OCI-LY3 (cell line): ENCODE measurements around the gene SFXN5.

Experiments used
- H2AFZ ChIP-seq: fragments of 200-600, 300-600 bp; shearing (Covaris generic); 2 replicates; pipeline ENCODE4 v1.6.0; 2014; ENCODE audit warnings: antibody characterized with exemption, low read depth, low read length
- H3K27ac ChIP-seq: fragments of 200-600, 300-600 bp; sonication (generic); 2 replicates; pipeline ENCODE4 v1.5.1; 2014; ENCODE audit warnings: mild to moderate bottlenecking, low read length, moderate library complexity, mixed read lengths
- H3K27me3 ChIP-seq: fragments of 200-600, 300-600 bp; sonication (generic); 2 replicates; pipeline ENCODE4 v1.6.1; 2014; ENCODE audit warnings: low read depth, low read length, mixed read lengths
- H3K36me3 ChIP-seq: fragments of 200-600, 300-600 bp; sonication (generic); replicated peaks from 2 replicates; pipeline ENCODE3; 2014; ENCODE audit warnings: low read depth, low read length, mixed read lengths
- H3K4me1 ChIP-seq: fragments of 300-600, 200-600 bp; sonication (generic); 2 replicates; pipeline ENCODE4 v1.6.1; 2014; ENCODE audit warnings: low read length, mixed read lengths
- H3K4me2 ChIP-seq: fragments of 200-600, 300-600 bp; sonication (generic); 2 replicates; pipeline ENCODE4 v1.6.1; 2014; ENCODE audit warnings: low read length, mixed read lengths
- H3K4me3 ChIP-seq: fragments of 300-600, 200-600 bp; sonication (generic); 2 replicates; pipeline ENCODE4 v1.5.1; 2014; ENCODE audit warnings: antibody characterized with exemption, mild to moderate bottlenecking, low read length, moderate library complexity
- H3K79me2 ChIP-seq: fragments of 300-600, 200-600 bp; shearing (Covaris generic); 2 replicates; pipeline ENCODE4 v1.6.1; 2014; ENCODE audit warnings: mild to moderate bottlenecking, low read length, mixed read lengths
- H3K9ac ChIP-seq: fragments of 300-600, 200-600 bp; shearing (Covaris generic); 2 replicates; pipeline ENCODE4 v1.6.0; 2014; ENCODE audit warnings: mild to moderate bottlenecking, low read length, moderate library complexity
- H3K9me3 ChIP-seq: fragments of 200-600, 300-600 bp; shearing (Covaris generic); 2 replicates; pipeline ENCODE4 v1.6.1; 2014; ENCODE audit warnings: low read length, mixed read lengths; ENCODE audit not compliant: insufficient read depth
- H4K20me1 ChIP-seq: fragments of 200-600, 300-600 bp; sonication (generic); 2 replicates; pipeline ENCODE4 v1.6.1; 2016; ENCODE audit warnings: low read length, mixed read lengths; ENCODE audit not compliant: insufficient read depth
- EZH2phosphoT487 ChIP-seq: fragments of 200-600 bp; shearing (Covaris generic); IDR thresholded peaks from 2 replicates; pipeline ENCODE4 v1.6.1; 2018; ENCODE audit warnings: antibody characterized with exemption, mixed run types, low read depth
- TF ChIP-seq, protein P1 (sequence below): fragments of 200-600, 300-600 bp; sonication (generic); IDR thresholded peaks from 2 replicates; pipeline ENCODE4 v1.5.1; 2014; ENCODE audit warnings: antibody characterized with exemption, low read length, low read depth

The SFXN5 gene

GRCh38 chr2:72958542-72959385, 112.7 kb downstream of the SFXN5 start:
- H3K27me3 ChIP-seq: no peaks in the 10 kb centered on the region
- peaks cover 16% of the 10 kb centered on the region for H3K4me1 ChIP-seq
- H4K20me1 ChIP-seq: no peaks in the 10 kb centered on the region
- no peaks in the 10 kb centered on the region for H3K9me3 ChIP-seq
- TF ChIP-seq, protein P1, sequence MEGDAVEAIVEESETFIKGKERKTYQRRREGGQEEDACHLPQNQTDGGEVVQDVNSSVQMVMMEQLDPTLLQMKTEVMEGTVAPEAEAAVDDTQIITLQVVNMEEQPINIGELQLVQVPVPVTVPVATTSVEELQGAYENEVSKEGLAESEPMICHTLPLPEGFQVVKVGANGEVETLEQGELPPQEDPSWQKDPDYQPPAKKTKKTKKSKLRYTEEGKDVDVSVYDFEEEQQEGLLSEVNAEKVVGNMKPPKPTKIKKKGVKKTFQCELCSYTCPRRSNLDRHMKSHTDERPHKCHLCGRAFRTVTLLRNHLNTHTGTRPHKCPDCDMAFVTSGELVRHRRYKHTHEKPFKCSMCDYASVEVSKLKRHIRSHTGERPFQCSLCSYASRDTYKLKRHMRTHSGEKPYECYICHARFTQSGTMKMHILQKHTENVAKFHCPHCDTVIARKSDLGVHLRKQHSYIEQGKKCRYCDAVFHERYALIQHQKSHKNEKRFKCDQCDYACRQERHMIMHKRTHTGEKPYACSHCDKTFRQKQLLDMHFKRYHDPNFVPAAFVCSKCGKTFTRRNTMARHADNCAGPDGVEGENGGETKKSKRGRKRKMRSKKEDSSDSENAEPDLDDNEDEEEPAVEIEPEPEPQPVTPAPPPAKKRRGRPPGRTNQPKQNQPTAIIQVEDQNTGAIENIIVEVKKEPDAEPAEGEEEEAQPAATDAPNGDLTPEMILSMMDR: no peak
- no peak for TF ChIP-seq EZH2phosphoT487
- no peak overlapping the region for H3K4me3 ChIP-seq
- H2AFZ ChIP-seq: no peak overlapping the region
- no peaks in the 10 kb centered on the region for H3K36me3 ChIP-seq
- H3K9ac ChIP-seq: no peak overlapping the region
- no peaks in the 10 kb centered on the region for H3K79me2 ChIP-seq
- H3K4me2 ChIP-seq: no peak overlapping the region
- H3K27ac ChIP-seq: no peak overlapping the region

DNA sequence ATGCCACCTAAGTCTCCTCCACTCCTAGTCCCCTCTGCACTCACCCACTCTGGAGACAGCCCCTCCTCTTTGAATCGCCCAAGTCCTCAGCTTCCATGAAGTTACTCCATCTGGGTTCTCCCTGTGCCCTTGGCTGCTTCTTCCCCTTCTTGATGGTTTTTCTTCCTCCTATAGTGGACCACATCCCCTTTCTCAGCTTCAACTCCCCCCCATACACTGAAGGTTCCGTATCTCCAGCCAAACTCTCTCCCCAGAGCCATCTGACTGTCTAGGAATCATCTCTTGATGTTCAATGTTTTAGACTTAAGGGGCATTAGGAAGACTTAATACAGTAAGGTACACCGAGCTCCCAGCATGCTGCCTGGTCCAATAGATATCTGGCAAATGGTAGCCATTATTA, 114.6 kb downstream of the SFXN5 start:
- H3K4me3 ChIP-seq: no peak overlapping the region
- no peak overlapping the region for H3K27ac ChIP-seq
- H3K9ac ChIP-seq: no peak overlapping the region
- H4K20me1 ChIP-seq: no peaks in the 10 kb centered on the region
- H3K4me2 ChIP-seq: no peak overlapping the region
- H3K4me1 ChIP-seq: peaks cover 18% of the 10 kb centered on the region
- TF ChIP-seq, protein P1: no peak
- TF ChIP-seq EZH2phosphoT487: no peak
- H3K27me3 ChIP-seq: no peaks in the 10 kb centered on the region
- no peaks in the 10 kb centered on the region for H3K79me2 ChIP-seq
- no peaks in the 10 kb centered on the region for H3K9me3 ChIP-seq
- no peak overlapping the region for H2AFZ ChIP-seq
- no peaks in the 10 kb centered on the region for H3K36me3 ChIP-seq

- no peak overlapping the region for H2AFZ ChIP-seq
- TF ChIP-seq EZH2phosphoT487: no peak
- TF ChIP-seq, protein P1: no peak
- peaks cover 18% of the 10 kb centered on the region for H3K4me1 ChIP-seq
- H3K4me2 ChIP-seq: no peak overlapping the region
- H3K4me3 ChIP-seq: no peak overlapping the region
- no peaks in the 10 kb centered on the region for H3K9me3 ChIP-seq
- H3K27me3 ChIP-seq: no peaks in the 10 kb centered on the region
- H3K27ac ChIP-seq: no peak overlapping the region
- H3K36me3 ChIP-seq: no peaks in the 10 kb centered on the region
- no peak overlapping the region for H3K9ac ChIP-seq
- no peaks in the 10 kb centered on the region for H3K79me2 ChIP-seq
- no peaks in the 10 kb centered on the region for H4K20me1 ChIP-seq
These were observed 115.5 kb downstream of the SFXN5 start for GRCh38 chr2:72956050-72956395.

DNA sequence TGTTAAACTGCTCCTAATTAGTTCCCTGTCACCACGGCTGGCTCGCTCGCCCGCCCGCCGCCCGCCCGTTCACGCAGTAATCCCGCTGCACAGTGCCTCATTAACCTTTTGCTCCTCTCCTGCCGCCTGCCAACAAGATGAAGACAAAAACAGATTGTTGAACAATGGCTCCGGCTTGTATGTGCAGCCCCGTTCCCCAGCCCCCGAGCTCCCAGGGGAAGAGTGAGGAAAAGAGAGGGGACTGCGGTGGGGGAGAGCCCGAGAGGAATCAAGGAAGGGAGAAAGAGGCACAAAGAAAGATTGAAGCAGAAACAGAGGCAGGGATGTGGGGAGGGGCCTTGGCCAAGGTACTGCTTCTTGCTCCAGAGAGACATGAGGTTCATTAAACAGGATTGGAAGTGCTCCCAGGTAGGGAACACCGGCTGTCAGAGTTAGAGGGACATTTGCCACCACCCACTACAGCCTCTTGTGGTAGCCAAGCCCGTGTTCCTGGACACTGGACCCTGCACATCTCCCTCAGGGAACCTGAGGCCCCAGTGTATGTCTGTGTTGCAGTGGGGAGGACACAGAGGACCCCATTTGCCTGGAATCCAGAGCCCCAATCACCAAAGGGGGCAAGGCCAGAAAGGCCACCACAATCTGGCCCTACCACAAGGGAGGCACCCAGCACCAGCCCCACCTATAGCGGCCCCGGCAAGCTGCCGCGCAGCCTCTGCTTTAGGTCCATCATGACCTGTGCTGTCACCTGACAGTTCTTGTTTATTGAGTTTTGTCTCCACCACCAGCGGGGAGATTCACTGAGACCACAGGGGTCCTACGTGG, 116.1 kb downstream of the SFXN5 start:
- H2AFZ ChIP-seq: no peak overlapping the region
- no peak overlapping the region for H3K27ac ChIP-seq
- peaks cover 18% of the 10 kb centered on the region for H3K4me1 ChIP-seq
- no peaks in the 10 kb centered on the region for H3K27me3 ChIP-seq
- H3K4me3 ChIP-seq: no peak overlapping the region
- no peaks in the 10 kb centered on the region for H4K20me1 ChIP-seq
- no peak overlapping the region for H3K9ac ChIP-seq
- H3K4me2 ChIP-seq: no peak overlapping the region
- no peaks in the 10 kb centered on the region for H3K9me3 ChIP-seq
- H3K79me2 ChIP-seq: no peaks in the 10 kb centered on the region
- H3K36me3 ChIP-seq: no peaks in the 10 kb centered on the region
- TF ChIP-seq, protein P1: no peak
- TF ChIP-seq EZH2phosphoT487: no peak
